SU-DHL-6 (cell line): ENCODE measurements around the gene RPL35.
A peak's percentile ranks its signal among the peaks of the same experiment; 100 is the strongest.
"Not testable (repeated sequence)": the region's sequence is repeated elsewhere in the genome, so short reads cannot be mapped to it uniquely, and the experiment has no call there.

ENCODE experiments used
- H2AFZ ChIP-seq: fragments of 200-600 bp; sonication (generic); 2 replicates; pipeline ENCODE4 v1.6.1; 2014; ENCODE audit warnings: low read depth, mild to moderate bottlenecking, moderate library complexity, mixed read lengths, antibody characterized with exemption, low read length; ENCODE audit not compliant: severe bottlenecking
- H3F3A ChIP-seq: fragments of 200-600 bp; shearing (Covaris generic); 2 replicates; pipeline ENCODE4 v1.6.0; 2016; ENCODE audit warnings: antibody characterized with exemption, mild to moderate bottlenecking; ENCODE audit not compliant: insufficient read depth
- H3K27ac ChIP-seq: fragments of 200-600 bp; sonication (generic); 2 replicates; pipeline ENCODE4 v1.5.1; 2016; ENCODE audit warnings: low read depth, mild to moderate bottlenecking, low read length, moderate library complexity, mixed read lengths
- H3K27me3 ChIP-seq: fragments of 200-600 bp; sonication (generic), shearing (Covaris generic); 2 replicates; pipeline ENCODE4 v1.6.0; 2014; ENCODE audit warnings: mild to moderate bottlenecking, low read length
- H3K36me3 ChIP-seq: fragments of 200-600 bp; sonication (generic); 2 replicates; pipeline ENCODE4 v1.6.1; 2014; ENCODE audit warnings: mild to moderate bottlenecking, low read length, mixed read lengths
- H3K4me2 ChIP-seq: fragments of 300-600, 200-600 bp; shearing (Covaris generic), sonication (generic); 2 replicates; pipeline ENCODE4 v1.6.0; 2014; ENCODE audit warnings: low read length, low read depth, mild to moderate bottlenecking; ENCODE audit not compliant: poor library complexity, severe bottlenecking
- H3K4me3 ChIP-seq: fragments of 200-600 bp; sonication (generic); 2 replicates; pipeline ENCODE4 v1.5.1; 2014; ENCODE audit warnings: antibody characterized with exemption, low read length, mild to moderate bottlenecking, mixed read lengths; ENCODE audit not compliant: insufficient read depth, poor library complexity, severe bottlenecking
- H3K79me2 ChIP-seq: fragments of 200-600 bp; sonication (generic); 2 replicates; pipeline ENCODE4 v1.6.1; 2014; ENCODE audit warnings: mild to moderate bottlenecking, low read length, moderate library complexity; ENCODE audit not compliant: insufficient read depth
- H3K9ac ChIP-seq: fragments of 200-600 bp; sonication (generic); 2 replicates; pipeline ENCODE4 v1.7.0; 2014; ENCODE audit warnings: mild to moderate bottlenecking, low read length
- H3K9me2 ChIP-seq: fragments of 200-600 bp; sonication (generic); replicated peaks from 2 replicates; pipeline ENCODE4 v1.6.1; 2014; ENCODE audit warnings: low read length; ENCODE audit not compliant: insufficient read depth
- H3K9me3 ChIP-seq: fragments of 200-600 bp; sonication (generic); 2 replicates; pipeline ENCODE4 v1.6.1; 2014; ENCODE audit warnings: low read length, mixed read lengths; ENCODE audit not compliant: insufficient read depth
- H4K20me1 ChIP-seq: fragments of 200-600 bp; sonication (generic); 2 replicates; pipeline ENCODE4 v1.6.1; 2014; ENCODE audit warnings: low read depth, mild to moderate bottlenecking, antibody characterized with exemption, low read length, moderate library complexity, mixed read lengths
- CTCF ChIP-seq: fragments of 200-600 bp; sonication (generic); IDR thresholded peaks from one replicate; pipeline ENCODE4 v1.5.1; 2017; ENCODE audit warnings: antibody characterized with exemption, mild to moderate bottlenecking, low read length, moderate library complexity; ENCODE audit not compliant: insufficient read depth, poor library complexity, severe bottlenecking
- EZH2phosphoT487 ChIP-seq: fragments of 200-600 bp; sonication (generic), shearing (Covaris generic); conservative IDR thresholded peaks from 2 replicates; pipeline ENCODE4 v1.6.1; 2018; ENCODE audit warnings: mild to moderate bottlenecking, antibody characterized with exemption, low read length, moderate library complexity, mixed read lengths

The RPL35 gene

DNA sequence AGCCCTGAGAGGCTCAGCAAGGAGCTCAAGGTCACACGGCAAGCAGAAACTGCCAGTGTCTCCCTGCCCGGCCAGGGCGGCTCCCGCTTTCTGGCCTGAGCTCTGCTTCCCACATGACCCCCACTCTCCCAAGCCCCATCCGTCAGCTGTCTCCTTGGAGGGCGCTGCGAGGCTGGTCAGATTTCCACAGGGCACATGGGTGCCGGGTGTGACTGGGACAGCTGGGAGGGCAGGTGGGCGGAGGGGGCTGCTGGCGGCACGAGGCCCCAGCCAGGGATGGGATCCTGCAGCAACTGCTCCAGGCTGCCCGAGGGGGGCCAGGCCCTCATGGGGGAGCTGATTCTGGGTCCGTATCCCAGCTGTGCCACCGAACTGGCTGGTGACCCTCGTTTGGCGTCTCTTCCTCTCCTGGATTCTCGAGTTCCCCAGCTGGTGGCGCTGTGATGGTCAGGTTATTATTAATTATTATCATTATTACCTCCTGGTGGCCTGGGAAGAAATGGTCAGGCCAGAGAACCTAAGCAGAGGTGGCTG, 21.4 kb downstream of the RPL35 start:
- H3K79me2 ChIP-seq: no peaks in the 10 kb centered on the region
- no peaks in the 10 kb centered on the region for H3F3A ChIP-seq
- no peak overlapping the region for H3K4me3 ChIP-seq
- no peaks in the 10 kb centered on the region for H3K9me3 ChIP-seq
- H4K20me1 ChIP-seq: no peaks in the 10 kb centered on the region
- TF ChIP-seq EZH2phosphoT487: no peak
- TF ChIP-seq CTCF: peak; percentile 75
- no peak overlapping the region for H2AFZ ChIP-seq
- H3K4me2 ChIP-seq: no peak overlapping the region
- no peak overlapping the region for H3K9ac ChIP-seq
- no peaks in the 10 kb centered on the region for H3K9me2 ChIP-seq
- H3K27me3 ChIP-seq: no peaks in the 10 kb centered on the region
- H3K36me3 ChIP-seq: no peaks in the 10 kb centered on the region
- no peak overlapping the region for H3K27ac ChIP-seq

GRCh38 chr9:124839612-124840299, 22.0 kb downstream of the RPL35 start:
- no peaks in the 10 kb centered on the region for H3K9me2 ChIP-seq
- TF ChIP-seq CTCF: no peak
- no peak for TF ChIP-seq EZH2phosphoT487
- no peaks in the 10 kb centered on the region for H3K36me3 ChIP-seq
- H3K9ac ChIP-seq: no peak overlapping the region
- no peaks in the 10 kb centered on the region for H3K27me3 ChIP-seq
- no peak overlapping the region for H3K4me2 ChIP-seq
- H3K79me2 ChIP-seq: no peaks in the 10 kb centered on the region
- no peaks in the 10 kb centered on the region for H3F3A ChIP-seq
- H2AFZ ChIP-seq: no peak overlapping the region
- H3K9me3 ChIP-seq: no peaks in the 10 kb centered on the region
- H3K27ac ChIP-seq: no peak overlapping the region
- no peaks in the 10 kb centered on the region for H4K20me1 ChIP-seq
- no peak overlapping the region for H3K4me3 ChIP-seq

GRCh38 chr9:124838567-124839275, 23.0 kb downstream of the RPL35 start:
- not testable (repeated sequence) for H3K36me3 ChIP-seq, H3K9me3 ChIP-seq, H3K4me2 ChIP-seq, H3K9ac ChIP-seq, H3K4me3 ChIP-seq, H4K20me1 ChIP-seq, H3K27ac ChIP-seq, H2AFZ ChIP-seq, H3K9me2 ChIP-seq, H3K27me3 ChIP-seq, H3K79me2 ChIP-seq, H3F3A ChIP-seq

- not testable (repeated sequence) for H3K4me2 ChIP-seq, H4K20me1 ChIP-seq, H3K9ac ChIP-seq, H3F3A ChIP-seq, H3K9me3 ChIP-seq, H2AFZ ChIP-seq, H3K36me3 ChIP-seq, H3K27me3 ChIP-seq, H3K27ac ChIP-seq, H3K4me3 ChIP-seq, H3K79me2 ChIP-seq, H3K9me2 ChIP-seq
Observed at GRCh38 chr9:124838132-124838531, 23.6 kb downstream of the RPL35 start.
